ENCODE data around the gene UNC119. TPM values are rescaled to one million over a fixed set of nuclear protein-coding genes. Genes with fewer than 3 reads are reported as not detected.

The UNC119 gene
- total and polyA plus RNA-seq, 2 of the 13 experiments (the other 11 are each of a cell fraction or from before 2014, with no cell fraction given) = 10.4 to 63.1 TPM

- no peak for FAIRE-seq
- intact Hi-C loops (cut with micrococcal nuclease; ENCODE audit: unreplicated experiment) = no loop called here
Observed at GRCh38 chr17:28572259-28573039, 20.0 kb upstream of the UNC119 start.

More at GRCh38 chr17:28572259-28573039, 20.0 kb upstream of the UNC119 start:
- Histone ChIP-seq H3K27me3 (ENCODE audit: control insufficient read depth in 1 of 2, insufficient read depth in 2 of 2, low read length in 2 of 2) (no peaks in the 10 kb centered on the region), H3K79me2 (ENCODE audit: insufficient read depth, low read length) (peaks cover 17% of the 10 kb centered on the region), H3K36me3 (replicated peaks in 1 of 2; ENCODE audit: control insufficient read depth in 1 of 2, insufficient read depth in 2 of 2, low read length in 2 of 2) (peaks cover 0 to 2% of the 10 kb centered on the region in 2 experiments; a peak in 3 of 5 replicates), H3K9me3 (ENCODE audit: low read length) (no peaks in the 10 kb centered on the region), H4K20me1 (ENCODE audit: insufficient read depth, low read length) (no peaks in the 10 kb centered on the region), H3K9ac (ENCODE audit: insufficient read depth, low read depth, low read length) (peak overlapping the region; percentile 68; the same call in 1 of the 2 replicates), H3K4me1 (ENCODE audit: insufficient read depth, low read length) (peaks cover 61% of the 10 kb centered on the region), H3K4me2 (ENCODE audit: low read depth, low read length) (peak overlapping the region; percentile 94), H2AFZ (ENCODE audit: low read length) (peak overlapping the region; percentile 32), H3K27ac (ENCODE audit: extremely low read length, insufficient read depth, low read length) (peak overlapping the region; percentile 10), H3K4me3 (replicated peaks in 1 of 3; ENCODE audit: insufficient read depth in 1 of 3, low read depth in 2 of 3, low read length in 3 of 3) (peak overlapping the region; percentile 57 to 95 (median 92); a peak in 5 of 6 replicates)
- CTCF ChIA-PET (ENCODE audit: low intra/inter-chr PET ratio, low total read pairs) = no interaction called here
- no TSS peak for BruUV-seq (replicated peaks)
- in situ Hi-C loops (cut with HindIII; ENCODE audit: extremely low pct_ligation_motif_present, low pct_unique_long_range_greater_than_20kb) = loop anchor here (5.0 kb wide), 1 partner anchor 50 kb away; no protein-coding TSS in a partner anchor
- WGBS (ENCODE audit: low lambda C conversion rate) = 20% methylated on average over 2 of the region's 5 CpGs
- DNase-seq (ENCODE audit: low spot score) (no peak), ATAC-seq (no peak)
- POLR2A ChIA-PET = interaction anchor here (0.8 kb wide), 1 partner anchor 27 kb away, joined by 3 read pairs; no protein-coding TSS in a partner anchor
- TF ChIP-seq NRL (CRISPR knock-in tag; IDR thresholded peaks at IDR 0.05; ENCODE audit: borderline replicate concordance) = 0 out of 2 replicates have a peak, but pooled peaks have one; percentile 44
- TF ChIP-seq ZNF687 (CRISPR knock-in tag; IDR thresholded peaks at IDR 0.05) = peak; percentile 29; the same call in 1 of the 2 replicates
- no peak for TF ChIP-seq ZNF775 (CRISPR knock-in tag; IDR thresholded peaks at IDR 0.05; ENCODE audit: borderline replicate concordance)
- TF ChIP-seq ZNF18 (CRISPR knock-in tag; IDR thresholded peaks at IDR 0.05; ENCODE audit: insufficient replicate concordance) = peak; percentile 18
- 0 out of 2 replicates have a peak, but pooled peaks have one; percentile 30 for TF ChIP-seq ZNF646 (CRISPR knock-in tag; IDR thresholded peaks at IDR 0.05)
- TF ChIP-seq HNRNPL (IDR thresholded peaks at IDR 0.05; ENCODE audit: low read depth, low read length) = 0 out of 2 replicates have a peak, but pooled peaks have one; percentile 35
- TF ChIP-seq ZNF878 (CRISPR knock-in tag; IDR thresholded peaks at IDR 0.05) = no peak
